Parathyroid adenoma (tissue), 2 donors: ENCODE results near the gene EDEM2.
"Not testable (repeated sequence)": the region's sequence is repeated elsewhere in the genome, so short reads cannot be mapped to it uniquely, and the experiment has no call there.

Experiments
- H2AFZ ChIP-seq: fragments of 300-600 bp; sonication (generic); one replicate; pipeline ENCODE4 v1.7.0; 2017; ENCODE audit warnings: antibody characterized with exemption, mild to moderate bottlenecking
- H3K27ac ChIP-seq: fragments of 300-600 bp; sonication (generic); one replicate; pipeline ENCODE4 v1.7.0; 2017
- H3K27me3 ChIP-seq: fragments of 300-600 bp; sonication (generic); one replicate; pipeline ENCODE4 v1.7.0; 2017; ENCODE audit warnings: low read length; ENCODE audit not compliant: control insufficient read depth, insufficient read depth
- H3K36me3 ChIP-seq: fragments of 300-600 bp; sonication (generic); one replicate; pipeline ENCODE4 v1.7.0; 2017; ENCODE audit warnings: low read length; ENCODE audit not compliant: control insufficient read depth, insufficient read depth
- H3K4me1 ChIP-seq: fragments of 300-600 bp; sonication (generic); one replicate; pipeline ENCODE4 v1.7.0; 2017; ENCODE audit warnings: control low read depth
- H3K4me2 ChIP-seq: fragments of 300-600 bp; sonication (generic); one replicate; pipeline ENCODE4 v1.7.0; 2017; ENCODE audit warnings: low read length
- H3K4me3 ChIP-seq: fragments of 300-600 bp; sonication (generic); one replicate; pipeline ENCODE4 v1.7.0; 2017; ENCODE audit warnings: low read depth, low read length
- H3K79me2 ChIP-seq: fragments of 300-600 bp; sonication (generic); one replicate; pipeline ENCODE4 v1.7.0; 2017; ENCODE audit warnings: control low read depth
- H3K9ac ChIP-seq: fragments of 300-600 bp; sonication (generic); one replicate; pipeline ENCODE4 v1.7.0; 2017; ENCODE audit warnings: mild to moderate bottlenecking
- H3K9me3 ChIP-seq: fragments of 300-600 bp; sonication (generic); one replicate; pipeline ENCODE4 v1.7.0; 2017; ENCODE audit warnings: low read length; ENCODE audit not compliant: control insufficient read depth
- TF ChIP-seq, protein P1 (sequence below): fragments of 300-600 bp; sonication (generic); IDR thresholded peaks from one replicate; pipeline ENCODE4 v1.7.0; 2017; ENCODE audit warnings: antibody characterized with exemption, mild to moderate bottlenecking
- donor health status: primary hyperparathyroidism.

EDEM2 gene

DNA sequence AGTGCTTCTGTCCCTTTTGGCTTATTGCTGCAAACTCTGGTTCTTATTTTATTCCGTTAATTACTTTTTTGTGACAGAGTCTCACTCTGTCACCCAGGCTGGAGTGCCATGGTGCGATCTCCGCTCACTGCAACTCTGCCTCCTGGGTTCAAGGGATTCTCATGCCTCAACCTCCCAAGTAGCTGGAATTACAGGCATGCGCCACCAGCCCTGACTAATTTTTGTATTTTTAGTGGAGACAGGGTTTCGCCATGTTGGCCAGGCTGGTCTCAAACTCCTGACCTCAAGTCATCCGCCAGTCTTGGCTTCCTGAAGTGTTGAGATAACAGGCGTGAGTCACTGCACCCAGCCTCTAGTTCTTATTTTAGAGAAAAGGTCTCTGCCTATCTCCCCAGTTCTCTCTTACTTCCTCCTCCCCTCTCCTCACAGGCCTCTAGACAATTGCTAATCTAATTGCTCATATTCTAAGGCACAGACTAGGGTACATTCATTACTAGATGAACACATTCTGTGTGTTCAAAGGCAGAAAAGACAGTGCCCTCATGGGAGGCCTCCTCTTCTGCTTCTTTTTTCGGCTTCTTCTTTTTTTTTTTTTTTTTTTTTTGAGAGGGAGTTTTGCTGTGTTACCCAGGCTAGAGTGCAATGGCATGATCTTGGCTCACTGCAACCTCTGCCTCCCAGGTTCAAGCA lies 27.0 kb downstream of the EDEM2 start:
- Histone ChIP-seq H3K27me3 (no peaks in the 10 kb centered on the region), H2AFZ (no peak overlapping the region), H3K79me2 (no peaks in the 10 kb centered on the region), H3K4me2 (no peak overlapping the region), H3K36me3 (no peaks in the 10 kb centered on the region), H3K9ac (no peak overlapping the region), H3K4me1 (no peaks in the 10 kb centered on the region), H3K27ac (no peak overlapping the region), H3K9me3 (no peaks in the 10 kb centered on the region), H3K4me3 (no peak overlapping the region)
- TF ChIP-seq, protein P1, sequence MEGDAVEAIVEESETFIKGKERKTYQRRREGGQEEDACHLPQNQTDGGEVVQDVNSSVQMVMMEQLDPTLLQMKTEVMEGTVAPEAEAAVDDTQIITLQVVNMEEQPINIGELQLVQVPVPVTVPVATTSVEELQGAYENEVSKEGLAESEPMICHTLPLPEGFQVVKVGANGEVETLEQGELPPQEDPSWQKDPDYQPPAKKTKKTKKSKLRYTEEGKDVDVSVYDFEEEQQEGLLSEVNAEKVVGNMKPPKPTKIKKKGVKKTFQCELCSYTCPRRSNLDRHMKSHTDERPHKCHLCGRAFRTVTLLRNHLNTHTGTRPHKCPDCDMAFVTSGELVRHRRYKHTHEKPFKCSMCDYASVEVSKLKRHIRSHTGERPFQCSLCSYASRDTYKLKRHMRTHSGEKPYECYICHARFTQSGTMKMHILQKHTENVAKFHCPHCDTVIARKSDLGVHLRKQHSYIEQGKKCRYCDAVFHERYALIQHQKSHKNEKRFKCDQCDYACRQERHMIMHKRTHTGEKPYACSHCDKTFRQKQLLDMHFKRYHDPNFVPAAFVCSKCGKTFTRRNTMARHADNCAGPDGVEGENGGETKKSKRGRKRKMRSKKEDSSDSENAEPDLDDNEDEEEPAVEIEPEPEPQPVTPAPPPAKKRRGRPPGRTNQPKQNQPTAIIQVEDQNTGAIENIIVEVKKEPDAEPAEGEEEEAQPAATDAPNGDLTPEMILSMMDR, result no peak

DNA sequence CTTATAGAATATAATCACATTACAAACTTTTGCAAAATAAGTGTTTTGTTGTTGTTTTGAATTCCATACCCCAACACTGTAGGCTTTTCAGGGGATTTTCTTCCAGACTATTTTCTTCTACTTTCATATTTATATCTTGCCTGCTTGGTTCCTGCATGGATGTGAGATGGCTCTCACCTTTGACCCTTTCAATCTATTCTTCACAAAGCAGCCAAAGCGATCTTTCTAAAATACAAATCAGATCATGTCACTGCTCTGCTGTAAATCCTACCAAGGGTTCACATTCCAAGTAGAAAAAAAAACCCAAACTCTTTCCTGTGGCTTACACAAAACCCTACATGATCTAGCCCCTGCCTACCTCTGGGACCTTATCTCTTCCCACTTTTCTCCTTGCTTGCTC lies 29.5 kb downstream of the EDEM2 start:
- Histone ChIP-seq H3K9ac (no peak overlapping the region), H3K27me3 (no peaks in the 10 kb centered on the region), H3K4me2 (no peak overlapping the region), H3K4me1 (no peaks in the 10 kb centered on the region), H3K79me2 (no peaks in the 10 kb centered on the region), H3K9me3 (no peaks in the 10 kb centered on the region), H3K4me3 (no peak overlapping the region), H3K27ac (peak overlapping the region; percentile 9), H2AFZ (no peak overlapping the region), H3K36me3 (no peaks in the 10 kb centered on the region)
- TF ChIP-seq, protein P1, result no peak

GRCh38 chr20:35117196-35117595 lies 29.9 kb downstream of the EDEM2 start:
- no peak overlapping the region for H3K27ac ChIP-seq
- no peaks in the 10 kb centered on the region for H3K79me2 ChIP-seq
- TF ChIP-seq, protein P1, result no peak
- no peaks in the 10 kb centered on the region for H3K9me3 ChIP-seq
- H3K4me2 ChIP-seq, result no peak overlapping the region
- H3K4me1 ChIP-seq, result no peaks in the 10 kb centered on the region
- no peak overlapping the region for H2AFZ ChIP-seq
- no peak overlapping the region for H3K4me3 ChIP-seq
- H3K36me3 ChIP-seq, result no peaks in the 10 kb centered on the region
- H3K9ac ChIP-seq, result no peak overlapping the region
- H3K27me3 ChIP-seq, result no peaks in the 10 kb centered on the region

DNA sequence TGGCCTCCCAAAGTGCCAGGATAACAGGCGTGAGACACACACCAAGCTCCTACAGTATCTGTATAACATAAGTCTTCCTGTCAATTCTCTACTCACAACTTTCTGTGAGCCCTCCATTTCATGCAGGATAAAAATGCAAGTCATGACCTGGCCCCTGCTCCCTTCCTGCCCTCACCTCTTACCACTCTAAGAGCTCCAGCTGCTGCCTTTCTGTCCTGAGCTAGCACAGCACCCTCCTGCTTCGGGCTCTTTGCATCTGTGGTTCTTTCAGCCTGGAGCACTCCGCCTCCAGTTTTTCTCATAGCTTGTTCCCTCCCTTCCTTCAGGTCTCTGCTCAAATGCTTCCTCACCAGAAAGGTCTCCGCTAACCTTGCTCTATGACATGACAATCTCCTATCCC lies 30.9 kb downstream of the EDEM2 start:
- TF ChIP-seq, protein P1, result no peak
- Histone ChIP-seq H3K9me3 (no peaks in the 10 kb centered on the region), H2AFZ (no peak overlapping the region), H3K4me2 (no peak overlapping the region), H3K27ac (no peak overlapping the region), H3K36me3 (no peaks in the 10 kb centered on the region), H3K4me1 (no peaks in the 10 kb centered on the region), H3K4me3 (no peak overlapping the region), H3K79me2 (no peaks in the 10 kb centered on the region), H3K27me3 (no peaks in the 10 kb centered on the region), H3K9ac (no peak overlapping the region)

GRCh38 chr20:35115606-35116005 lies 31.5 kb downstream of the EDEM2 start:
- Histone ChIP-seq H3K9ac (no peak overlapping the region), H3K79me2 (no peaks in the 10 kb centered on the region), H3K4me2 (no peak overlapping the region), H3K36me3 (no peaks in the 10 kb centered on the region), H3K27ac (no peak overlapping the region), H3K4me3 (no peak overlapping the region), H2AFZ (no peak overlapping the region), H3K27me3 (no peaks in the 10 kb centered on the region), H3K9me3 (no peaks in the 10 kb centered on the region), H3K4me1 (no peaks in the 10 kb centered on the region)
- TF ChIP-seq, protein P1, result no peak

DNA sequence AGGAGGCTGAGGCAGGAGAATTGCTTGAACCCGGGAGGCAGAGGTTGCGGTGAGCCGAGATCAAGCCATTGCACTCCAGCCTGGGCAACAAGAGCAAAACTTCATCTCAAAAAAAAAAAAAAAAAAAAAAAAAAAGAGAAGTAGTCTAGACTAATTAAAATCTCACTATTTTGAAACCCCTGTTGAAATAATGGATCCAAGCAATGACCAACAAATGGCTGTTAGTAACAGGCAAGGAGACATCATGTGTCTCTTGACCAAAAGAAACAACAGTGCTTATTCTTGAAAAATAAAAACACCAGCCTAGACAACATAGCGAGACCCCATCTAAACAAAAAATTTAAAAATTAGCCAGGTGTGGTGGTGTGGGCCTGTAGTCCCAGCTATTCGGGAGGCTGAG lies 34.9 kb downstream of the EDEM2 start:
- not testable (repeated sequence) for H3K27me3 ChIP-seq, H3K4me3 ChIP-seq, H3K36me3 ChIP-seq, H3K4me1 ChIP-seq, H3K9me3 ChIP-seq, H3K4me2 ChIP-seq, H3K9ac ChIP-seq, H3K27ac ChIP-seq, H3K79me2 ChIP-seq, H2AFZ ChIP-seq
